LNCaP clone FGC (cell line): ENCODE results near the gene SOX4.

ENCODE experiments used
- DNase-seq: peaks from one replicate; pipeline ENCODE4 v3.0.0-alpha.2; 2011; ENCODE audit warnings: low read depth
- H3K4me3 ChIP-seq: 2 replicates; pipeline ENCODE4 v1.5.1; 2011; ENCODE audit warnings: mild to moderate bottlenecking, low read depth, low read length, control low read depth
- CTCF ChIP-seq: IDR thresholded peaks from 2 replicates; pipeline ENCODE4 v1.5.1; 2012; ENCODE audit warnings: mild to moderate bottlenecking; ENCODE audit not compliant: control insufficient read depth, insufficient read depth; ENCODE audit errors: extremely low read depth

Gene SOX4

GRCh38 chr6:21560249-21560648 lies 33.3 kb upstream of the SOX4 start:
- no peak for TF ChIP-seq CTCF
- DNase-seq, result no peak
- no peak overlapping the region for H3K4me3 ChIP-seq

DNA sequence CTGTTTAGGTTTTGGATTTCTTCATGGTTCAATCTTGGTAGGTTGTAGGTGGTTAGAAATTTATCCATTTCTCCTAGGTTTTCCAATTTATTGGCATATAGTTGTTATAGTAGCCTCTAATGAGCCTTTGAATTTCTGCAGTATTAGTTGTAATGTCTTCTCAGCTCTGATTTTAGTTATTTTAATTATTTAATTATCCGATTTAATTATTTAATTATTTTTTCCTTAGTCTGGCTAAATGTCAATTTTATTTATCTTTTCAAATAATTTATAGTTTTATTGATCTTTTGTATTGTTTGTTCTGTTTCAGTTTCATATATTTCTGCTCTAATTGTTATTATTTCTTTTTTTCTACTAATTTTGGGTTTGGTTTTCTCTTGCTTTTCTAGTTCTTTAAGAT lies 28.1 kb upstream of the SOX4 start:
- TF ChIP-seq CTCF, result no peak
- DNase-seq, result no peak
- no peak overlapping the region for H3K4me3 ChIP-seq

DNA sequence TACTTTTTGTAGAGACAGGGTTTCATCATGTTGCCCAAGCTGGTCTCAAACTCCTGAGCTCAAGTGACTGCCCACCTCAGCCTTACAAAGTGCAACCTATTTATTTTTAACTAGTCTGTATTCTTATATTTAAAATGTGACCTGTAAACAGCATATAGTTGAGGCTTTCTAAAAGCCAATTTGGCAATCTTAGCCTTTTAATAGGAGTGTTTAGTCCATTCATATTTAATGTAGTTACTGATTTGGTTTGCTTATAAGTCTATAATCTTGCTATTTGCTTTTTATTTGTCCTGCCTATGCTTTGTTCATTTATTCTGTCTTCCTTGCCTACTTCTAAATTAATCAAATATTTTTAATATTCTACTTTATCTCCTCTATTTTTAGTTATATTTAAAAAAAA lies 15.0 kb upstream of the SOX4 start:
- no peak for DNase-seq
- TF ChIP-seq CTCF, result no peak
- H3K4me3 ChIP-seq, result no peak overlapping the region

- H3K4me3 ChIP-seq, result no peak overlapping the region
- no peak for DNase-seq
- no peak for TF ChIP-seq CTCF
Measured at GRCh38 chr6:21582651-21583050, 10.9 kb upstream of the SOX4 start.

DNA sequence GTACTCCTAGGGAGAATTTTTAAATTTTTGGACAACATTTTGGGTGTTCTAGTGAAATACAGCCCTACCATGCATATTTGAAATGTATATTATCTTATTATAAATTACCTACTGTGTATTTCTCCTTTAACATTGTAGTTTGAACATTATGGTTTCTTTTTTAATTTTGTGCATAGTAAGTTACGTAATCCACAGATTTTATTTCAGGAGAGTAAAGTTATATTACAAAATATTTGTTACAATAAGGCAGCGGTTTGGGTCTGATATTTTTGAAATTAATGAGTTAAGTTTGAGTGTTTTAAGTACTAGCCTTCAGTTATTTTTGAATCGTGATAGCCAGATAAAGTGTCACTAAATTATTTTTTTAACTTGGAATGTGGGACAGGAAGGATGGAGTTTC lies 7.3 kb upstream of the SOX4 start:
- TF ChIP-seq CTCF, result no peak
- no peak for DNase-seq
- H3K4me3 ChIP-seq, result no peak overlapping the region

- no peak for DNase-seq
- TF ChIP-seq CTCF, result no peak
- no peak overlapping the region for H3K4me3 ChIP-seq
Measured at GRCh38 chr6:21586740-21587178, 6.8 kb upstream of the SOX4 start.

- H3K4me3 ChIP-seq, result no peak overlapping the region
- no peak for DNase-seq
- TF ChIP-seq CTCF, result no peak
Measured at GRCh38 chr6:21587179-21587960, 6.2 kb upstream of the SOX4 start.
